HepG2 (cell line): ENCODE measurements around the gene YY1. TPM values are rescaled to one million over a fixed set of nuclear protein-coding genes. Genes with fewer than 3 reads are reported as not detected.

ENCODE experiments used
- ATAC-seq: fragments of 200-7000 bp; cut with Tn5 transposase; 3 replicates; pipeline ENCODE4 v1.9.1; 2020; ENCODE audit warnings: mild to moderate bottlenecking, moderate library complexity
- BruUV-seq: library from RNA; stranded (reverse); fragments of 400-500 nt; replicated peaks from 2 replicates; lab custom pipeline; 2021; lab: Mats Ljungman, UMichigan
- CTCF ChIA-PET: fragments of 300-600 bp; formaldehyde crosslinking; extraction: SDS; loops from one replicate; lab custom pipeline; 2021; ENCODE audit warnings: low total read pairs, inconsistent platforms, low intra/inter-chr PET ratio; lab: Yijun Ruan, JAX
- POLR2A ChIA-PET: fragments of 350-600 bp; sonication (Branson Sonifier 250); formaldehyde crosslinking; loops from one replicate; lab custom pipeline; 2020; ENCODE audit warnings: antibody characterized with exemption, inconsistent platforms; lab: Yijun Ruan, JAX
- DNase-seq: peaks from one replicate; pipeline ENCODE4 v3.0.0-alpha.2; 2015; ENCODE audit warnings: low spot score
- FAIRE-seq: peaks from 3 replicates; lab custom pipeline; 2011; peaks lifted over from hg19 to GRCh38; lab: Jason Lieb, UNC
- H2AFZ ChIP-seq: one replicate; pipeline ENCODE4 v1.6.1; 2011; ENCODE audit warnings: low read length, inconsistent platforms
- H3K27ac ChIP-seq: fragments of 300-600 bp; 3 replicates; pipeline ENCODE4 v1.8.0; 2011; ENCODE audit warnings: mixed run types, mild to moderate bottlenecking, mixed read lengths, low read length, inconsistent platforms; ENCODE audit not compliant: insufficient read depth; ENCODE audit errors: extremely low read length
- H3K27me3 ChIP-seq, 2 experiments: fragments of 200-600 bp in 1 of 2; 2 replicates in 1 of 2; 3 replicates in 1 of 2; pipeline versions ENCODE4 v1.6.0 to v1.8.0; 2011; ENCODE audit warnings: low read length in 2 of 2, mild to moderate bottlenecking in 2 of 2, moderate library complexity in 2 of 2, inconsistent platforms in 1 of 2; ENCODE audit not compliant: insufficient read depth in 2 of 2, control insufficient read depth in 1 of 2
- H3K36me3 ChIP-seq, 2 experiments: fragments of 200-600 bp in 1 of 2; replicated peaks in 1 of 2; 2 replicates in 1 of 2; 3 replicates in 1 of 2; pipeline versions ENCODE4 v1.5.1 to v1.8.0; 2011; ENCODE audit warnings: low read length in 2 of 2, inconsistent platforms in 1 of 2; ENCODE audit not compliant: insufficient read depth in 2 of 2, control insufficient read depth in 1 of 2
- H3K4me1 ChIP-seq: 2 replicates; pipeline ENCODE4 v1.5.1; 2012; ENCODE audit warnings: low read length, inconsistent platforms; ENCODE audit not compliant: insufficient read depth
- H3K4me2 ChIP-seq: 2 replicates; pipeline ENCODE4 v1.6.0; 2011; ENCODE audit warnings: low read depth, low read length, inconsistent platforms
- H3K4me3 ChIP-seq, 3 experiments: fragments of 200-600 bp in 1 of 3; sonication (generic), shearing (Covaris generic) in 1 of 3; replicated peaks in 1 of 3; 2 replicates each; pipeline ENCODE4 v1.5.1; 2011 to 2016; ENCODE audit warnings: low read length in 3 of 3, inconsistent platforms in 2 of 3, low read depth in 2 of 3, mild to moderate bottlenecking in 2 of 3, control low read depth in 1 of 3, mixed read lengths in 1 of 3; ENCODE audit not compliant: insufficient read depth in 1 of 3
- H3K79me2 ChIP-seq: one replicate; pipeline ENCODE4 v1.6.1; 2011; ENCODE audit warnings: low read length, inconsistent platforms; ENCODE audit not compliant: insufficient read depth
- H3K9ac ChIP-seq: 2 replicates; pipeline ENCODE4 v1.6.0; 2011; ENCODE audit warnings: mild to moderate bottlenecking, low read depth, low read length, inconsistent platforms; ENCODE audit not compliant: insufficient read depth
- H3K9me3 ChIP-seq: 2 replicates; pipeline ENCODE4 v1.5.1; 2012; ENCODE audit warnings: mild to moderate bottlenecking, low read length
- H4K20me1 ChIP-seq: 2 replicates; pipeline ENCODE4 v1.6.0; 2011; ENCODE audit warnings: inconsistent platforms, mild to moderate bottlenecking, low read length, moderate library complexity; ENCODE audit not compliant: insufficient read depth
- CC2D1A ChIP-seq: sonication (generic); formaldehyde crosslinking; IDR thresholded peaks from 2 replicates; pipeline ENCODE4 v1.8.1; 2023; ENCODE audit warnings: mild to moderate bottlenecking, missing genetic modification reagents
- CHD2 ChIP-seq: IDR thresholded peaks from 2 replicates; pipeline ENCODE4 v1.6.1; 2011; ENCODE audit warnings: low read depth, low read length, improper control_type of control experiment
- CSRNP1 ChIP-seq: sonication (generic); formaldehyde crosslinking; IDR thresholded peaks from 2 replicates; pipeline ENCODE4 v1.8.1; 2023; ENCODE audit warnings: mild to moderate bottlenecking, missing genetic modification reagents
- GPN1 ChIP-seq: sonication (generic); formaldehyde crosslinking; IDR thresholded peaks from 2 replicates; pipeline ENCODE4 v1.5.1; 2020; ENCODE audit warnings: missing genetic modification reagents, borderline replicate concordance
- KLF15 ChIP-seq: sonication (generic); formaldehyde crosslinking; IDR thresholded peaks from 2 replicates; pipeline ENCODE4 v1.8.1; 2023; ENCODE audit warnings: borderline replicate concordance, mild to moderate bottlenecking, inconsistent platforms, missing genetic modification reagents, mixed read lengths
- MEF2D ChIP-seq: sonication (generic); formaldehyde crosslinking; IDR thresholded peaks from 2 replicates; pipeline ENCODE4 v1.5.1; 2020; ENCODE audit warnings: mild to moderate bottlenecking, missing genetic modification reagents
- NR1H2 ChIP-seq: sonication (generic); formaldehyde crosslinking; IDR thresholded peaks from 2 replicates; pipeline ENCODE4 v1.8.1; 2022; ENCODE audit warnings: low read depth, missing genetic modification reagents, borderline replicate concordance
- RCOR2 ChIP-seq: IDR thresholded peaks from 2 replicates; pipeline ENCODE4 v1.6.1; 2016; ENCODE audit warnings: missing biosample characterization, missing genetic modification reagents
- SCMH1 ChIP-seq: sonication (generic); formaldehyde crosslinking; IDR thresholded peaks from 2 replicates; pipeline ENCODE4 v1.9.0; 2021; ENCODE audit warnings: missing genetic modification reagents, mild to moderate bottlenecking, borderline replicate concordance
- THAP8 ChIP-seq: sonication (generic); formaldehyde crosslinking; IDR thresholded peaks from 2 replicates; pipeline ENCODE4 v1.5.1; 2020; ENCODE audit warnings: missing genetic modification reagents, mild to moderate bottlenecking, borderline replicate concordance
- ZNF121 ChIP-seq: sonication (generic); formaldehyde crosslinking; IDR thresholded peaks from 2 replicates; pipeline ENCODE4 v1.5.0; 2020; ENCODE audit warnings: mild to moderate bottlenecking, missing genetic modification reagents
- ZNF629 ChIP-seq: sonication (generic); formaldehyde crosslinking; conservative IDR thresholded peaks from 2 replicates; pipeline ENCODE4 v1.5.0; 2020; ENCODE audit warnings: missing genetic modification reagents
- ZNF709 ChIP-seq: sonication (generic); formaldehyde crosslinking; IDR thresholded peaks from 2 replicates; pipeline ENCODE4 v1.5.0; 2020; ENCODE audit warnings: mild to moderate bottlenecking, missing genetic modification reagents
- ZNF839 ChIP-seq: sonication (generic); formaldehyde crosslinking; IDR thresholded peaks from 2 replicates; pipeline ENCODE4 v1.4.0; 2020; ENCODE audit warnings: missing genetic modification reagents, mild to moderate bottlenecking, borderline replicate concordance
- ZNF891 ChIP-seq: sonication (generic); formaldehyde crosslinking; IDR thresholded peaks from 2 replicates; pipeline ENCODE4 v1.5.0; 2020; ENCODE audit warnings: mild to moderate bottlenecking, missing genetic modification reagents
- WGBS: methylation state at CpG from one replicate; pipeline ENCODE4 v1.1.6; 2017; ENCODE audit warnings: low lambda C conversion rate; 5-methylcytosine and 5-hydroxymethylcytosine counted together
- in situ Hi-C: cut with HindIII; loops from 2 replicates; pipeline ENCODE4 v1.10.0; 2017; ENCODE audit warnings: low pct_unique_long_range_greater_than_20kb; ENCODE audit not compliant: extremely low pct_ligation_motif_present
- intact Hi-C: fragments of 100-400 bp; cut with micrococcal nuclease; formaldehyde crosslinking; loops from one replicate; pipeline ENCODE4 v1.10.0; 2022; ENCODE audit not compliant: unreplicated experiment
- polyA plus RNA-seq, 8 experiments: library from polyadenylated mRNA; depleted of rRNA in 3 of 8; stranded (reverse) in 7 of 8; unstranded in 1 of 8; fragments of >200 nt; fragmentation: Illumina TruSeq in 4 of 8; extraction: Trizol in 4 of 8; gene quantifications; 2 replicates each; pipeline versions ENCODE4 v1.2.1 to v1.2.3, GENCODE V29; 2011 to 2016; ENCODE audit warnings: low read depth in 4 of 8, missing spikeins in 1 of 8, mixed read lengths in 1 of 8; ENCODE audit not compliant: insufficient read depth in 1 of 8
- total RNA-seq, 5 experiments: library from RNA; depleted of rRNA; stranded (reverse); fragments of >200 nt; fragmentation: Illumina TruSeq; extraction: Trizol; gene quantifications; 2 replicates each; pipeline ENCODE4 v1.2.3, GENCODE V29; 2016; ENCODE audit warnings: low read depth in 1 of 5
- TF ChIP-seq, protein P1 (sequence below): sonication (generic); formaldehyde crosslinking; conservative IDR thresholded peaks from 2 replicates; pipeline ENCODE4 v1.5.0; 2020; ENCODE audit warnings: missing genetic modification reagents

Gene YY1
- total and polyA plus RNA-seq, 2 of the 13 experiments (the other 11 are each of a cell fraction or from before 2014, with no cell fraction given): 29.4 to 68.1 TPM

- FAIRE-seq: no peak
- Histone ChIP-seq H3K4me3 (no peak overlapping the region), H3K36me3 (peaks cover 5 to 13% of the 10 kb centered on the region in 2 experiments; a peak in 4 of 5 replicates), H2AFZ (no peak overlapping the region), H3K79me2 (peaks cover 94% of the 10 kb centered on the region), H4K20me1 (peaks cover 94% of the 10 kb centered on the region), H3K4me1 (peaks cover 31% of the 10 kb centered on the region), H3K9ac (no peak overlapping the region), H3K9me3 (no peaks in the 10 kb centered on the region), H3K27ac (no peak overlapping the region), H3K4me2 (no peak overlapping the region), H3K27me3 (no peaks in the 10 kb centered on the region)
- ChIA-PET CTCF (no interaction called here), POLR2A (no interaction called here)
- no peak for ATAC-seq
- in situ Hi-C loops (no loop called here), intact Hi-C loops (no loop called here)
- DNase-seq: no peak
- TF ChIP-seq CSRNP1 (no peak), ZNF121 (CRISPR knock-in tag) (peak; percentile 92)
- TF ChIP-seq, all 625 proteins: peak for 1
- no TSS peak for BruUV-seq
Observed at GRCh38 chr14:100252684-100253083, 13.7 kb downstream of the YY1 start.

- 92% methylated on average over 3 of the region's 3 CpGs for WGBS
- DNase-seq: no peak
- ATAC-seq: no peak
- Histone ChIP-seq H3K9ac (no peak overlapping the region), H3K27me3 (no peaks in the 10 kb centered on the region), H3K79me2 (peaks cover 96% of the 10 kb centered on the region), H4K20me1 (peaks cover 90% of the 10 kb centered on the region), H3K4me1 (peaks cover 6% of the 10 kb centered on the region; the same call in 1 of the 2 replicates), H3K27ac (no peak overlapping the region), H3K36me3 (peaks cover 5 to 13% of the 10 kb centered on the region in 2 experiments; a peak in 4 of 5 replicates), H3K4me2 (no peak overlapping the region), H2AFZ (no peak overlapping the region), H3K4me3 (no peak overlapping the region), H3K9me3 (no peaks in the 10 kb centered on the region)
- CTCF ChIA-PET: no interaction called here
- intact Hi-C loops: no loop called here
- in situ Hi-C loops: no loop called here
- no TSS peak for BruUV-seq
- FAIRE-seq: no peak
- POLR2A ChIA-PET: no interaction called here
- TF ChIP-seq ZNF839 (CRISPR knock-in tag) (no peak), ZNF891 (CRISPR knock-in tag) (no peak), ZNF709 (CRISPR knock-in tag) (no peak), NR1H2 (CRISPR knock-in tag) (no peak), MEF2D (no peak), CHD2 (no peak), RCOR2 (no peak), THAP8 (CRISPR knock-in tag) (no peak), GPN1 (CRISPR knock-in tag) (no peak), SCMH1 (CRISPR knock-in tag) (no peak), CC2D1A (CRISPR knock-in tag) (no peak), KLF15 (CRISPR knock-in tag) (no peak), ZNF629 (no peak)
- TF ChIP-seq, protein P1, sequence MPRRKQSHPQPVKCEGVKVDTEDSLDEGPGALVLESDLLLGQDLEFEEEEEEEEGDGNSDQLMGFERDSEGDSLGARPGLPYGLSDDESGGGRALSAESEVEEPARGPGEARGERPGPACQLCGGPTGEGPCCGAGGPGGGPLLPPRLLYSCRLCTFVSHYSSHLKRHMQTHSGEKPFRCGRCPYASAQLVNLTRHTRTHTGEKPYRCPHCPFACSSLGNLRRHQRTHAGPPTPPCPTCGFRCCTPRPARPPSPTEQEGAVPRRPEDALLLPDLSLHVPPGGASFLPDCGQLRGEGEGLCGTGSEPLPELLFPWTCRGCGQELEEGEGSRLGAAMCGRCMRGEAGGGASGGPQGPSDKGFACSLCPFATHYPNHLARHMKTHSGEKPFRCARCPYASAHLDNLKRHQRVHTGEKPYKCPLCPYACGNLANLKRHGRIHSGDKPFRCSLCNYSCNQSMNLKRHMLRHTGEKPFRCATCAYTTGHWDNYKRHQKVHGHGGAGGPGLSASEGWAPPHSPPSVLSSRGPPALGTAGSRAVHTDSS (CRISPR knock-in tag): no peak
Observed at GRCh38 chr14:100256339-100256895, 17.5 kb downstream of the YY1 start.
